Mesothelial cell of epicardium (in vitro differentiated cells): ENCODE data around the gene PRKAR1B. TPM values are rescaled to one million over a fixed set of nuclear protein-coding genes. Genes with fewer than 3 reads are reported as not detected.
A peak's percentile ranks its signal among the peaks of the same experiment; 100 is the strongest.

Source experiments
- DNase-seq, 2 experiments: peaks; one replicate each; pipeline ENCODE4 v3.0.0; 2021; ENCODE audit warnings: low spot score in 2 of 2; ENCODE audit not compliant: unreplicated experiment in 2 of 2
- H3K27ac Mint-ChIP-seq: 2 replicates; pipeline ENCODE4 v1.8.0; 2021; ENCODE audit warnings: mixed read lengths
- H3K27me3 Mint-ChIP-seq: 2 replicates; pipeline ENCODE4 v1.8.0; 2021; ENCODE audit warnings: low read depth, mixed read lengths
- H3K36me3 Mint-ChIP-seq: 2 replicates; pipeline ENCODE4 v1.8.0; 2021; ENCODE audit warnings: mixed read lengths
- H3K4me1 Mint-ChIP-seq: 2 replicates; pipeline ENCODE4 v1.8.0; 2021; ENCODE audit warnings: mixed read lengths
- H3K4me3 Mint-ChIP-seq: 2 replicates; pipeline ENCODE4 v1.8.0; 2021; ENCODE audit warnings: mild to moderate bottlenecking, moderate library complexity, mixed read lengths
- H3K9me3 Mint-ChIP-seq: 2 replicates; pipeline ENCODE4 v1.8.0; 2021; ENCODE audit warnings: mixed read lengths
- total RNA-seq: library from RNA; stranded (reverse); gene quantifications from 3 replicates; pipeline ENCODE4 v1.2.1, GENCODE V29; 2021
- TF ChIP-seq, protein P1 (sequence below): fragments of 200-600 bp; sonication (generic); IDR thresholded peaks from one replicate; pipeline ENCODE4 v1.5.0; 2021; ENCODE audit warnings: antibody characterized with exemption; ENCODE audit not compliant: unreplicated experiment

The PRKAR1B gene
- total RNA-seq, 1 donor from 2014 or later = 50.6 TPM

DNA sequence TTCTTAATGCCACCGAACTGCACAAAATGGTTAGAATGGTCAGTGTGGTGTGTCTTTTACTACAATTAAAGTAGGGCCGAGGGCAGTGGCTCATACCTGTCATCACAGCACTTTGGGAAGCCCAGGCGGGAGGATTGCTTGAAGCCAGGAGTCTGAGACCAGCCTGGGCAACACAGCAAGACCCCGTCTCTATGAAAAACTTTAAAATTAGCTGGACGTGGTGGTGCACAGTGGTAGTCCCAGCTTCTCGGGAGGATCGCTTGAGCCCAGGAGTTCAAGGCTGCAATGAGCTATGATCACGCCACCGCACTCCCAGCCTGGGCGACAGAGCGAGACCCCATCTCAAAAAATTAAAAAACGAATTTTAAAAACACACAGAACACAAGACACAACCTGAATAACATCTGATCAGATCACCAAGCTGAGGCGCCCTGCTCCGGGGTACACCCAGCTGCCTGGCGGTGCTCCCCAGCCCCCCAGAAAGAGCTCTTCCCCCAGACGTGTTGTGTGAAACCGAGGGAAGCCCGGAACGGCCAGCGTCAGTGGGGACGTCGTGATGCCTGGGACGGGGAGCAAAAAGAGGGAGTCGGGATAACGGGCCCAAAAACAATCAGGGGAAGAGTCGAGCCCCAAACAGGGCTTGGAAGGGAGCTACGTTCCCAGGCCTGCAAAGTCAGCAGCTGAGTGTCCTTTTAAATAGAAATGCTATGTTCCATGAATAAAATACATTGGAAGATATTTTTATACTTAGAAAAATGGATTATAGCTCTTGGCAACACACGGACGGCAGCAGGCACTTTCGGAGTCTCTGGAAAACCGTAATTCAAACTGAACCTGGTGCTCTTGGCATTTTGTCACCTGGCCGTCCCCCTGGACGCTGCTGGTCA lies 126.7 kb downstream of the PRKAR1B start:
- Mint-ChIP-seq H3K4me1 (peaks cover 16% of the 10 kb centered on the region), H3K36me3 (peaks cover 10% of the 10 kb centered on the region), H3K9me3 (no peaks in the 10 kb centered on the region), H3K27ac (no peak overlapping the region), H3K4me3 (no peak overlapping the region), H3K27me3 (no peaks in the 10 kb centered on the region)
- peak in 1 of 2 experiments; percentile 4 for DNase-seq
- TF ChIP-seq, protein P1, sequence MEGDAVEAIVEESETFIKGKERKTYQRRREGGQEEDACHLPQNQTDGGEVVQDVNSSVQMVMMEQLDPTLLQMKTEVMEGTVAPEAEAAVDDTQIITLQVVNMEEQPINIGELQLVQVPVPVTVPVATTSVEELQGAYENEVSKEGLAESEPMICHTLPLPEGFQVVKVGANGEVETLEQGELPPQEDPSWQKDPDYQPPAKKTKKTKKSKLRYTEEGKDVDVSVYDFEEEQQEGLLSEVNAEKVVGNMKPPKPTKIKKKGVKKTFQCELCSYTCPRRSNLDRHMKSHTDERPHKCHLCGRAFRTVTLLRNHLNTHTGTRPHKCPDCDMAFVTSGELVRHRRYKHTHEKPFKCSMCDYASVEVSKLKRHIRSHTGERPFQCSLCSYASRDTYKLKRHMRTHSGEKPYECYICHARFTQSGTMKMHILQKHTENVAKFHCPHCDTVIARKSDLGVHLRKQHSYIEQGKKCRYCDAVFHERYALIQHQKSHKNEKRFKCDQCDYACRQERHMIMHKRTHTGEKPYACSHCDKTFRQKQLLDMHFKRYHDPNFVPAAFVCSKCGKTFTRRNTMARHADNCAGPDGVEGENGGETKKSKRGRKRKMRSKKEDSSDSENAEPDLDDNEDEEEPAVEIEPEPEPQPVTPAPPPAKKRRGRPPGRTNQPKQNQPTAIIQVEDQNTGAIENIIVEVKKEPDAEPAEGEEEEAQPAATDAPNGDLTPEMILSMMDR = no peak

- Mint-ChIP-seq H3K4me1 (peaks cover 16% of the 10 kb centered on the region), H3K27ac (no peak overlapping the region), H3K9me3 (no peaks in the 10 kb centered on the region), H3K27me3 (no peaks in the 10 kb centered on the region), H3K4me3 (no peak overlapping the region), H3K36me3 (peaks cover 10% of the 10 kb centered on the region)
- DNase-seq = no peak
- TF ChIP-seq, protein P1 = no peak
Observed at GRCh38 chr7:598899-599298, 128.2 kb downstream of the PRKAR1B start.

DNA sequence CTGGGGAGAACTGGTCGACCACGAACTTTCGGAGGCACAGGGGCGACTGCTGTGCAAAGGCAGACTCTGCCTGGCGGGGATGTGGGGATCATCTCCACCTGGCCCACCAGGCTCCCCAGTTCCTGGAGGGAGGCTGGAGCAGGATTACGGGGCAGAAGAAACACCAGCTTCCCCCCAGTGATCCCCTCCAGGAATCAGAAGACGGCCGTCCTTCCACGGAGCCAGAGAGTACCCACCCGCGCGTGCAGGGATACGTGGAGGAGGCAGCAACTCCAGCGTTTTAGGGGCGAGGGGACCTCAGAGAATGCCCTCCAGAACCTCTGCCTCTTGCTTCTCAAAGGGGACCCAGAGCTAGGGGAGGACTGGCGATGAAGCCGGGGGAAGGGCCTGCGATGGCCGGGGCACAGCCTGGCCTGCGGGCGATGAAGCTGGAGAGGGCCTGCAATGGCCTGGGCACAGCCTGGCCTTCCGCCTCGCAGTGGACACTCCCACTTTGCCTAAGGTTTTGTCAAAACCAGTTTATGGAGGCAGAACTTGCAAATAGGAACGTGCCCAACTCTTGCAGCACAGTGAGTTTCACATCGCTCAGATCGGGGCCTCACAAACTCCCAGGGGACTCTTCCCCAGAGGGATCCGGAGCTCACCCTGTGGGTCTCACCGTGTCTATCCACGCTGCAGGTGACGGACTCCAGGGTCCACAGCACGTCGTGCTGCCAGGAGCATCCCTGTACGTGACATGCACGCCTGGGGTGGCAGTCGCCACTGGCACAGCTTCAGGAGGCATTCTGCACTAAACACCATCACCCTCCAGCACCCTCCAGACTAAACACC lies 129.5 kb downstream of the PRKAR1B start:
- TF ChIP-seq, protein P1 = no peak
- H3K27me3 Mint-ChIP-seq = no peaks in the 10 kb centered on the region
- H3K27ac Mint-ChIP-seq = no peak overlapping the region
- no peaks in the 10 kb centered on the region for H3K9me3 Mint-ChIP-seq
- peaks cover 8% of the 10 kb centered on the region for H3K36me3 Mint-ChIP-seq
- no peak overlapping the region for H3K4me3 Mint-ChIP-seq
- peaks cover 8% of the 10 kb centered on the region for H3K4me1 Mint-ChIP-seq
- peak in 1 of 2 experiments; percentile 1 for DNase-seq

DNA sequence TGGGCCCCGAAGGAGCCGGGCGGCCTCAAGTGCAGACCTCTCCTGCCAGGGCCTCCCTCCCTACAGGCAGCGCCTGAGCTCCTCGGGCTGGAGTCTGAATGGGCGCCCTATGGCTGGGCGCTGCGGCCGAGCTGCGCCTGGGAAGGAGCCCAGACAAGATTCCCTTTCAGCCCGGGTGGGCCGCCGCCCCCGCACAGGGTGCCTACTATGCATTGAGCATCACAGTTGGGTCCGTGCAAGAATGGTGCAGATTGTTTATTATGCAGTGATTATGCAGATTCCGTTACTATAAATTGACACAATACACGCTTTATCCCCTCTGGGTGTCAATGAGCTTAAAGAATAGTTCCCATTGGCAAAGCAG lies 130.3 kb downstream of the PRKAR1B start:
- TF ChIP-seq, protein P1 = no peak
- no peaks in the 10 kb centered on the region for H3K9me3 Mint-ChIP-seq
- H3K27ac Mint-ChIP-seq = no peak overlapping the region
- H3K36me3 Mint-ChIP-seq = peaks cover 8% of the 10 kb centered on the region
- H3K27me3 Mint-ChIP-seq = no peaks in the 10 kb centered on the region
- no peak for DNase-seq
- H3K4me3 Mint-ChIP-seq = no peak overlapping the region
- peaks cover 6% of the 10 kb centered on the region for H3K4me1 Mint-ChIP-seq

- no peaks in the 10 kb centered on the region for H3K27me3 Mint-ChIP-seq
- no peak overlapping the region for H3K27ac Mint-ChIP-seq
- DNase-seq = no peak
- TF ChIP-seq, protein P1 = no peak
- peaks cover 8% of the 10 kb centered on the region for H3K4me1 Mint-ChIP-seq
- H3K9me3 Mint-ChIP-seq = no peaks in the 10 kb centered on the region
- H3K36me3 Mint-ChIP-seq = peaks cover 8% of the 10 kb centered on the region
- H3K4me3 Mint-ChIP-seq = no peak overlapping the region
Observed at GRCh38 chr7:596071-596818, 130.8 kb downstream of the PRKAR1B start.
